NCI-H2081 (cell line): ENCODE measurements around the gene CTAGE6.
"Not testable (repeated sequence)": the region's sequence is repeated elsewhere in the genome, so short reads cannot be mapped to it uniquely, and the experiment has no call there.

ENCODE experiments used
- DNase-seq, 2 experiments: peaks; one replicate each; lab custom pipeline; 2025; lab: John Stamatoyannopoulos, UW

Gene CTAGE6

GRCh38 chr7:143757596-143757995 is at the start of gene CTAGE6:
Gene CTAGE6 (minus strand): TSS chr7:143757696. CDS start chr7:143757658, 38 bp downstream.
- not testable (repeated sequence) for DNase-seq

- DNase-seq, result not testable (repeated sequence)
These were observed 49.2 kb upstream of the CTAGE6 start for GRCh38 chr7:143806664-143807071.

GRCh38 chr7:143797896-143798290 is 40.4 kb upstream of the CTAGE6 start:
- DNase-seq, result not testable (repeated sequence)

GRCh38 chr7:143797119-143797895 is 39.8 kb upstream of the CTAGE6 start:
- not testable (repeated sequence) for DNase-seq

- not testable (repeated sequence) for DNase-seq
These were observed 38.2 kb upstream of the CTAGE6 start for GRCh38 chr7:143795653-143796052.

GRCh38 chr7:143792633-143793032 is 35.1 kb upstream of the CTAGE6 start:
- DNase-seq, result not testable (repeated sequence)

- not testable (repeated sequence) for DNase-seq
These were observed 28.1 kb upstream of the CTAGE6 start for GRCh38 chr7:143785415-143786182.

GRCh38 chr7:143779591-143779990 is 22.1 kb upstream of the CTAGE6 start:
- not testable (repeated sequence) for DNase-seq

- not testable (repeated sequence) for DNase-seq
These were observed 15.4 kb upstream of the CTAGE6 start for GRCh38 chr7:143772738-143773468.

GRCh38 chr7:143767531-143767930 is 10.0 kb upstream of the CTAGE6 start:
- not testable (repeated sequence) for DNase-seq

GRCh38 chr7:143765678-143766077 is 8.2 kb upstream of the CTAGE6 start:
- DNase-seq, result not testable (repeated sequence)

GRCh38 chr7:143763065-143763464 is 5.6 kb upstream of the CTAGE6 start:
- not testable (repeated sequence) for DNase-seq

GRCh38 chr7:143745340-143745739 is 12.2 kb downstream of the CTAGE6 start:
- not testable (repeated sequence) for DNase-seq

- DNase-seq, result peak; percentile 60 to 66
These were observed 20.3 kb downstream of the CTAGE6 start for GRCh38 chr7:143737037-143737819.

GRCh38 chr7:143735962-143736361 is 21.5 kb downstream of the CTAGE6 start:
- DNase-seq, result no peak

GRCh38 chr7:143733876-143734275 is 23.6 kb downstream of the CTAGE6 start:
- no peak for DNase-seq

- DNase-seq, result no peak
These were observed 29.1 kb downstream of the CTAGE6 start for GRCh38 chr7:143728333-143728862.

GRCh38 chr7:143727561-143727960 is 29.9 kb downstream of the CTAGE6 start:
- not testable (repeated sequence) for DNase-seq

- DNase-seq, result not testable (repeated sequence)
These were observed 31.4 kb downstream of the CTAGE6 start for GRCh38 chr7:143726143-143726542.

- not testable (repeated sequence) for DNase-seq
These were observed 37.2 kb downstream of the CTAGE6 start for GRCh38 chr7:143720335-143720734.
